Panc1 (cell line): ENCODE data around the gene INTS2. TPM values are rescaled to one million over a fixed set of nuclear protein-coding genes. Genes with fewer than 3 reads are reported as not detected.

Experiments
- ATAC-seq: fragments of 200-7000 bp; cut with Tn5 transposase; 2 replicates; pipeline ENCODE4 v1.9.1; 2020; ENCODE audit warnings: mild to moderate bottlenecking, moderate library complexity
- BruUV-seq: library from RNA; stranded (reverse); fragments of 400-500 nt; replicated peaks from 2 replicates; lab custom pipeline; 2021; lab: Mats Ljungman, UMichigan
- CTCF ChIA-PET: fragments of 300-600 bp; sonication (Branson Sonifier 250); formaldehyde crosslinking; loops from one replicate; lab custom pipeline; 2022; ENCODE audit warnings: antibody characterized with exemption; lab: Charles Lee
- POLR2A ChIA-PET: fragments of 300-600 bp; sonication (Branson Sonifier 250); formaldehyde crosslinking; loops from one replicate; lab custom pipeline; 2022; ENCODE audit warnings: antibody characterized with exemption; lab: Charles Lee
- DNase-seq: peaks from one replicate; pipeline ENCODE4 v3.0.0-alpha.2; 2010; ENCODE audit warnings: low read depth, low spot score
- H3K27ac ChIP-seq: 2 replicates; pipeline ENCODE4 v1.5.1; 2011; ENCODE audit warnings: mild to moderate bottlenecking, low read length, inconsistent platforms
- H3K27me3 ChIP-seq: fragments of 200-500 bp; sonication (Bioruptor generic); 2 replicates; pipeline ENCODE4 v1.6.0; 2014; ENCODE audit warnings: low read length, inconsistent platforms; ENCODE audit not compliant: control insufficient read depth, insufficient read depth
- H3K36me3 ChIP-seq: fragments of 200-500 bp; sonication (Bioruptor generic); 2 replicates; pipeline ENCODE4 v1.5.1; 2014; ENCODE audit warnings: inconsistent platforms, mild to moderate bottlenecking, low read length, moderate library complexity; ENCODE audit not compliant: control insufficient read depth, insufficient read depth
- H3K4me1 ChIP-seq: 2 replicates; pipeline ENCODE4 v1.5.1; 2011; ENCODE audit warnings: inconsistent platforms, mild to moderate bottlenecking, low read length, moderate library complexity; ENCODE audit not compliant: control insufficient read depth, insufficient read depth
- H3K4me3 ChIP-seq, 2 experiments: 2 replicates each; pipeline ENCODE4 v1.5.1; 2011 to 2012; ENCODE audit warnings: low read depth in 2 of 2, low read length in 2 of 2, mild to moderate bottlenecking in 2 of 2, inconsistent platforms in 1 of 2, moderate library complexity in 1 of 2
- H3K9me3 ChIP-seq: fragments of 200-500 bp; sonication (Bioruptor generic); 2 replicates; pipeline ENCODE4 v1.5.1; 2014; ENCODE audit warnings: low read depth, mild to moderate bottlenecking, inconsistent platforms, low read length, moderate library complexity; ENCODE audit not compliant: control insufficient read depth, insufficient read depth
- CTCF ChIP-seq: fragments of 450-650 bp; IDR thresholded peaks from 2 replicates; pipeline ENCODE4 v1.5.1; 2017; ENCODE audit warnings: mild to moderate bottlenecking
- POLR2AphosphoS5 ChIP-seq: IDR thresholded peaks from 2 replicates; pipeline ENCODE4 v1.6.1; 2012; ENCODE audit warnings: mild to moderate bottlenecking, low read depth, low read length, moderate library complexity
- REST ChIP-seq, 2 experiments: IDR thresholded peaks; 2 replicates each; pipeline ENCODE4 v1.6.1; 2011 to 2012; ENCODE audit warnings: low read depth in 2 of 2, control low read depth in 1 of 2, low read length in 1 of 2, mild to moderate bottlenecking in 1 of 2, moderate library complexity in 1 of 2; ENCODE audit not compliant: insufficient read depth in 1 of 2
- SIN3A ChIP-seq: IDR thresholded peaks from 2 replicates; pipeline ENCODE4 v1.6.1; 2012; ENCODE audit warnings: low read depth, mild to moderate bottlenecking, low read length, moderate library complexity, borderline replicate concordance; ENCODE audit not compliant: insufficient read depth
- TCF7L2 ChIP-seq: IDR thresholded peaks from 2 replicates; pipeline ENCODE4 v1.6.1; 2011; ENCODE audit warnings: mild to moderate bottlenecking, low read depth, low read length, inconsistent platforms
- in situ Hi-C: cut with HindIII; loops from 2 replicates; pipeline ENCODE4 v1.10.0; 2016; ENCODE audit warnings: low sequenced_read_pairs, low pct_unique_long_range_greater_than_20kb
- intact Hi-C: fragments of 100-400 bp; cut with micrococcal nuclease; formaldehyde crosslinking; loops from one replicate; pipeline ENCODE4 v1.10.0; 2022; ENCODE audit not compliant: unreplicated experiment
- total RNA-seq: library from RNA; stranded (reverse); gene quantifications from one replicate; pipeline ENCODE4 v1.2.1, GENCODE V29; 2021; ENCODE audit not compliant: unreplicated experiment

Gene INTS2
- total RNA-seq, 1 experiment from 2014 or later: 32.5 TPM

- CTCF ChIA-PET: no interaction called here
- POLR2A ChIA-PET: no interaction called here
- Histone ChIP-seq H3K27me3 (no peaks in the 10 kb centered on the region), H3K9me3 (no peaks in the 10 kb centered on the region), H3K4me3 (no peak overlapping the region), H3K4me1 (no peaks in the 10 kb centered on the region), H3K36me3 (no peaks in the 10 kb centered on the region), H3K27ac (no peak overlapping the region)
- no peak for DNase-seq
- intact Hi-C loops: no loop called here
- no peak for ATAC-seq
- in situ Hi-C loops: no loop called here
- no peak for TF ChIP-seq SIN3A
- no peak for TF ChIP-seq POLR2AphosphoS5
- TF ChIP-seq CTCF: no peak
- TF ChIP-seq REST (IDR thresholded peaks at IDR 0.05; ENCODE audit: insufficient read depth in 1 of 2, low read depth in 2 of 2, low read length in 1 of 2): no peak
- no peak for TF ChIP-seq TCF7L2
- BruUV-seq: no TSS peak
Observed at GRCh38 chr17:61847659-61848058, 80.1 kb downstream of the INTS2 start.

GRCh38 chr17:61846761-61847375, 80.9 kb downstream of the INTS2 start:
- CTCF ChIA-PET: no interaction called here
- H3K27me3 ChIP-seq: no peaks in the 10 kb centered on the region
- POLR2A ChIA-PET: no interaction called here
- TF ChIP-seq POLR2AphosphoS5 (no peak), CTCF (no peak)
- intact Hi-C loops: no loop called here
- ATAC-seq (no peak), DNase-seq (no peak)
- H3K27ac ChIP-seq: no peak overlapping the region
- BruUV-seq: no TSS peak
- no peaks in the 10 kb centered on the region for H3K4me1 ChIP-seq
- no peaks in the 10 kb centered on the region for H3K9me3 ChIP-seq
- no peak overlapping the region for H3K4me3 ChIP-seq
- no peaks in the 10 kb centered on the region for H3K36me3 ChIP-seq
- in situ Hi-C loops: no loop called here
